GM21423 (cell line): ENCODE data around the gene ANO7.

Source experiments
- ATAC-seq: cut with Tn5 transposase; IDR thresholded peaks from one replicate; pipeline ENCODE4 v1.9.1; 2021; ENCODE audit warnings: mild to moderate bottlenecking, moderate library complexity; ENCODE audit not compliant: unreplicated experiment

Gene ANO7

DNA sequence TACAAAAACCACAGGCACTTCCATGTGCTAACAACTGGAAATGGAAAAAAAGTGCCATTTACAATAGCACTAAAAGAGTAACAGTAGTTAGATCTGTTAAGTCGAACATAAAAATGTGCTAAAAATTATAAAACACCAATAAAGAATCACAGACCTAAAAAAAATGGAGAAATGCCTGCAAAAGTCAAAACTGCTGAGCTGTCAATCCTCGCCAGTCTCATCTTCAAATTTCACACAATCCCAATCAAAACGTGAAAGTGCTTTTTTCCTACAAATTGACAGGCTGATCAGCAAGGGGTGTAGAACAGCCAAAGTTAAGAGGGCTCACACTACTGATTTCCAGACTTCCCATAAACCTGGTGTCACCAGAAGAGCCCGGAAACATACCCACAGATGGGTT lies 53.2 kb downstream of the ANO7 start:
- ATAC-seq, result no peak

DNA sequence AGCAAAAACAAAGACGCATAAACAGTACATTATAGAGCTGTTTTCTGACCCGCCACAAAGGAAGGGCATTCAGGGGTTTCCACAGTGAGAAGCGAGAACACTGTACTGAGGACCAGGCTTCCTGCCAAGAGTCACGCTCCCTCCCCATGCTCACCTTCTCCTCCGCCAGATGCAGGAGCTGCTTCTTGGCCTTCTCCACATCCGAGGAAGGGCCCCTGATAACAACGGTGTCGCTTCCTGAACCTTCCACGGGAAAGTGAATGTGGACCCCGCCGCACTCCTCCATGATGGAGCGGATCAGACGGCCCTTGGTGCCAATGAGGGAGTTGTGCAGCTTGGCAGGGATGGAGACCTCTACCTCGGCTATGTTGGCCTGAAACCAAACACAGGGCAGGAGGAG lies 53.8 kb downstream of the ANO7 start:
- no peak for ATAC-seq

DNA sequence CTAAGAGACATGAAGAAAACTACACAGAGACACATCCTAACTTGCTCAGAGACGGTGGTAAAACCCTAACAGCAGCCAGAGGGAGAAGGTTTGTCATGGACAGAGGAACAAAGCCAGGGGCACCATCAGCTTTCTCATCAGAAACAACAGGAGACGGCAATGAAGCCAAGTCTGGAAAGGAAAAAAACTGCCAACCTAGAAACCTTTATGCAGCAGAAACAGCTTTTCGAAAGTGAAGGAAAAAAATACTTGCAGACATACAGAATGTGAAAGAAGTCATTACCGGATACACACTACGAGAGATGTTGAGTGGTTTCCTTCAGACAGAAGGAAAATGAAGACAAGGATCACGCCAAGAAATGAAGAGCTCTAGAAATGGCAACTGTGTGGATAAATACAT lies 55.9 kb downstream of the ANO7 start:
- no peak for ATAC-seq

DNA sequence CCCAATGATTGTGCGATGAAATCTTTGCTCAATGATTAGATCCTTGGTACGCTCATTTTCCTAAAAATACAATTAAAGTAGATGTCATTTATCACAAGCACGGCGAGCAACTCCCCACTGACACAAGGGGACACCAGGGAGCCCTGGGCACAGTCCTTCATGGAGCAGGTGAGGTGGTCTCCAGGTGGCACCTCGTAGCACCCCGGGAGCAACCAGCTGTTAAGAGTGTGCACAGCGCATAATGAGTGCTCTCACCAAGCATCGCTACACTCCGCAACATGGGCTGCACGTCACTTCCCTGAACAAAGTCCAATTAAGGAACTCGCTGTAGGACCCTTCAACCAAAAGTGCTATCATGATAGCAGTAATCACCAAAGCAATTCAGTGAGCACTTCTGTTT lies 59.8 kb downstream of the ANO7 start:
- no peak for ATAC-seq

DNA sequence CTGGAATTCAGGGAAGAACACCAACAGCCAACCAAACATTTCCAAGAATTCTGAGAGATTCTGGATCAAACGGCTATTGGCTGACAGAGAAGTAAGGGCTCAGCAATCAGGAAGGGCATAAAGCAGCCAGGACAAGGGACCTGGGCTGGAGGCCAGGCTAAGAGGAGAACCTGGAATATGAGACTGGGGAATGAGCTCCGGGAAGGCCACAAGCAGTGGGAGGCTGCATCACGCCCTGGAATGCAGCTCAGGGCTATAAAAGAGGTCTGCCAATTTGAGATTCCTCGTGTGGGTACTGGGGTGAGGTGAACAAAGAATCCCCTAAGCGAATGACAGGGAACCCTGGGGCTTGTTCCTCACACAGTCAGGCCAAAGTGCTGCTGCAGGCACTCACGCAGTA lies 60.4 kb downstream of the ANO7 start:
- no peak for ATAC-seq

DNA sequence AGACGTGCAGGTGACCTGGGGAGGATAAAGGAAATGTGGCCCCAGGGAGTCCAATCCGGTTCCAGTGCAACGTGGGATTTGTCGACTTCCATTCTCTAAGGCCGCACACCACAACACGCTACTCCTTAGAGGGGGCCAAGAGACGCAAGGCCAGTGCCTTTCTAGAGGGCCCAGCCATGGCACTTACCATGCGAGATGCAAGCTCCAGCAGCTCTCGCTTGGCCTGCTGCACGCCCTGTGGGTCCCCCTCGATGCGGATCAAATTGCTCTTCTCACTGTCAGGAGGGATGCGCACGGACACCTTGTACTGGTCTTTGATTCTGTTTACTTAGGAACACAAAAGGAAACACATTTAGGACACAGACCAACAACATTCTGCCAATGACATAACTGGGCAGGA lies 61.2 kb downstream of the ANO7 start:
- ATAC-seq, result no peak

DNA sequence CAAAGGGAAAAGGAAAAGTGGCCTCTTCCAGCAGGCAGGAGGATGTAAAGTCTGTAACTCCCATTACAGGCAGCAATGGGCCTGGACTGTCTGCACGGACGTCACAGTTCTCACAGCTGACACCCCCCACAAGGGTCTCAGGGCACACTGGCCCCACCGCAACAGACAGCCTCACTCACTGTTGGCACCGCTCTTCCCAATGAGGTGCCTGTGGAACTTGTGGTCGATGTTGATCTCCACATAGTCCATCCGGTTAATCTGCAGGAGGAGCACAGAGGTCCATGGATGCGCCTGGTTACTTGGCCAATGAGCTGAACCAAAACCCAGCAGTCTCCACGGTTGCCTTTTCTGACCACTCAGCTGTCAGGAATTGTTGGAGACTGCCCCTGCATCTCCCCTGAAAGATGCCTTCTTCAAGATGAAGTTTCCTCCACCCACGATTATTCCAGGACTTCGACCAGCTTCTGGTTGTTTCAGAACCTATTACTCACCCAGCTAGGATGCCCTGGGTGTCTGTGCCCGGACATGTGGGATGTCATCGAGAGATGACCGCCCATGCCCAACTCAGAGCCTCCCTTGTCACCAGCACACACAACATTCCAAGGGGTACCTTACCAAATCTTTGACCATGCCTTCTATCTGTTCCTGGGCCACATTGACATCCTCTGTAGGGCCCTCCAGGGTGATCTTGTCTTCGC lies 64.5 kb downstream of the ANO7 start:
- ATAC-seq, result no peak

DNA sequence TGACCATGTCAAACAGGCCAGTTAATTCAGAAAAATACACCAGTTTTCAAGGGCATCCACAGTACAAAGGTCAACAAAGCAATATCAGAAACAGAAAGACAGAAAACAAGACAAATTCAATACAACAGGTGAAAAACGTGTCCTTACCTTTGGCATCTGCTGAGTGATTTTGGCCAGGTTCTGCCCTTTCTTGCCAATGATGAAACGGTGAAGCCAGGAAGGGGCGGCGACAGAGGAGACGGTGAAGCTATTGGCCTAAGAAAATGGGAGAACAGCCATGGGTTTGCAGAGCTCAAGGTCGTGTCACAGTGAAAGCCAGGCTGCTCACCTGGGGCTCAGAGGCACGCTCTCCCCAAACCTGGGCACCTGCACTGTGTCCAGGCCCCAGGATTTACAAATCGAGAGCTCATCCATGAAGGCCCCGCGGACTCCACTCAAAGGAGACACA lies 66.5 kb downstream of the ANO7 start:
- no peak for ATAC-seq

DNA sequence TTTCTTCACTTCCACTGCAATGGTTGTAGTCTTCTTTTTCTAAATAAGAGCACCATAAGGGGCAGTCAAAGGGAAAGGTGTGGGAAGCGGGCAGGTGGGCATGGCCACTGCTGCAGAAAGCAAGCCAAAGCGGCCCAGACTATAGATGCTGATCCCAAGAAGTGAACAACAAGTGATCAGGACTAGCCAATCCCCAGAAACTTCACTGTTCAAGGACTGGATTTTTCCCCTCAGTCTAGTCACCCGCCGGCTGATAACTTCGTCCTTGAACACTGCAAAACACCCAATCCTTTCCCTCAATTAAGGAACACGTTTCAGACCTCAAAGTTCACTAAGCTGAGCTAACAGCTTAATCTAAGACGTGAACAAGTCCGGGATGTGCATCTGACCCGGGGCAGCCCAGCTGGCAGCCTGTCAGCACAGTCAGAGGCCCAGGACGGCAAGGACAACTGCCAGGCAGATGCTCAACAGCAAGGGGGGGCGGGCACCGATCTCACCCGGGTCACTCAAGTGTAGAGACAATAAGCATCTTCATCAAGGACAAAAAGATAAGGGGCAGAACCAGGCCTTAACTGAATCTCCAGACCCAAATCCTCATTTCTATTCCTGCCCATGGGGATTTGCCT lies 67.2 kb downstream of the ANO7 start:
- ATAC-seq, result no peak

DNA sequence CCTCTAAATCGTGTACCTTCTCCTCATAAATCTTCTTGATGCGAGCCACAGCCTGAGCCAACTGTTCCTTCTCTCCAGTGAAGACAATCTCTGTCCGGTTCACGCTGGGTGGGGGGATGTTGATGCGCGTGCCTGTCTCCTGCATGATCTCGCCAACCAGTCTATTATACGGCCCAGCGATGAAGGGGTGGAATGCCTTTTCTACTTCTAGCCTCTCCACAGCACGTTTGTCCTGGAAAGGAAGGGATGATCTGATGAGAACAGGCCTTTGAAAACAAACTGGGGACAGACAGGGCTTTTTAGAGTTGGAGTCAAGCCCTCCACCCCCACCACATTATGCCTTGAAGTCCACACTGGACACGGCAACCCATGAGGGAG lies 67.7 kb downstream of the ANO7 start:
- no peak for ATAC-seq

DNA sequence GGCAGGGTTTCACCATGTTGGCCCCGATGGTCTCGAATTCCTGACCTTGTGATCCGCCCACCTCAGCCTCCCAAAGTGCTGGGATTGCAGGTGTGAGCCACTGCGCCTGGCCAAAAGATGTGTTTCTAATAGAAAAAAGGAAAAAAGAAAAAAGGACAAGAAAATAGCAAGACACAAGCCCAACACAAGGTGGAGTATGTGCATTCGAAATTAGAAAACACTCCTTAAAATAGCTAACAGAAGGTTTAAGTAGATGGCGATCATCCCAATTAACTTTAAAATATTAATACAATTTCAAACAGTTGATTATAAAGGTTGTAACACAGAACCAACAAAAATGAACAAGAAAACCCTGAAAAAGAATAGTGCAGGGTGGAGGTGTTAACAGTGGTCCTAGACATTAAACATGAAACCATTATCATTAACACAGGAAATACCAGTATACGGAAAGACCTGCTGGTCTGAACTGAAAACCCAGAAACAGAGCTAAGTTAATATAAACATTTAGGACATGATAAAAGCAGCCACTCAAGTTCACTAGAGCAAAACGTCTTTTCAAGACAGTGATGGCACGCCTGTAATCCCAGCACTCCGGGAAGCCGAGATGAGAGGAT lies 69.0 kb downstream of the ANO7 start:
- ATAC-seq, result no peak

DNA sequence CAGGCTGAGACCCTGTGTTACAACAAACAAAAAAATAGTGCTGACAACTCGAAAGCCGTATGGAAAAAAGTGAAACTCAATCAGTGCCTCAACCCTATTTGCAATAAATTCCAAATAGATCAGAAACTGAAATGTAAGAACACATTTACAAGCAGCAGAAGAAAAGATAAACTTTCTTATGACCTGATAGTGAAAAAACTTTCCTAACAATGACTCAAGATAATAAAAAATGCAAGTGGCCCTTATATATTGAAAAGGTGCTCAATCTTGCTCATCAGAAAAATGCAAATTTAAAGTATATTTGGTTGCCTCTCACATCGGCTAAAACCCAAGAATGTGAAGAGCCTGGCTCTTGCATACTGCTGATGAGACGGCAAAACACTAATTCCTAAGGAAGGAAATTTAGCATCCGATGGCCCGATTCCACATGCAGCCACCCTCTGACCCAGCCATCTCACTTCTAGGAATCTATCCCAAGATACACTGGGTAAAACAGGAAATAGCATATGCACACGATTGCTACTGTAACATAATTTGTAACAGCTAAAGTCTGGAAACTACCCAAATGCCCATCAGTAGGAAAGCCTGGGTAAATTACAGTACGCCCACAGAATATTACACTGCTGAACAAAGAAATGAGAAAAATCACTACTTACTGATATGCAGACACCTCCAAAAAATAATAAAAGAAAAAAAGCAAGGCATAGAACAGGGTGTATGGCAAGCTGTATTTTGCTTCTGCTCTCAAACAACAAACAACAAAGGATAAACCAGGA lies 70.2 kb downstream of the ANO7 start:
- ATAC-seq, result no peak

DNA sequence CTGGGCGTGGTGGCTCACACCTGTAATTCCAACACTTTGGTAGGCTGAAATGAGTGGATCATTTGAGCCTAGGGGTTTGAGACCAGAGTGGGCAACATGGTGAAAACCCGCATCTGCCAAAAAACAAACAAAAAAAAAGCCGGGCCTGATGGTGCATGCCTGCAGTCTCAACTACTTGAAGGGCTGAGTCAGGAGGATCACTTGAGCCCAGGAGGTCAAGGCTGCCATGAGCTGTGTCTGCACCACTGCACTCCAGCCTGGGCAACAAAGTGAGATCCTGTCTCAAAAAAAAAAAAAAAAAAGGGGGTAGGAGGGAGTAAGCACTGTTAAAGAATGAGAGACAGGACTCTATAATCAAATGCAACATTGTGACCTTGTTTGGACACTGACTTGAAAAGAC lies 72.4 kb downstream of the ANO7 start:
- ATAC-seq, result no peak

DNA sequence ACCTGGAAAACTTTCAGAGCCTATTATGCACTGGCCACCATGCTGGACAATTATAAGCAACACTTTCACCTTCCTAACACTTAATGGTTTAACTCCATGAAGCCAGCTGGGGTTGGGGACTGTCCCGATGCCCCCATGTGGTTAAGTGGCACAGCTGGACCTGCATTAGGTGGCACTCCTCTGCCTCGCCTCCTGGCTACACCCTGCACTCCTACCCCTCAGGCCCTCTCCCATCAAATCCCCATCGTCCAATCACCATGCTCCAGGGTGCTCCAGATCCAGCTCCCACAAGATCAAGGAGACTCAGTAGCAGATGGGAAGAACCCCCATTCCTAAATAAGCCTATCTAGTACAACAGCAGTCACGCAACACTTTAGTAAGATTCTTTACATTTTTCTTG lies 73.2 kb downstream of the ANO7 start:
- no peak for ATAC-seq

DNA sequence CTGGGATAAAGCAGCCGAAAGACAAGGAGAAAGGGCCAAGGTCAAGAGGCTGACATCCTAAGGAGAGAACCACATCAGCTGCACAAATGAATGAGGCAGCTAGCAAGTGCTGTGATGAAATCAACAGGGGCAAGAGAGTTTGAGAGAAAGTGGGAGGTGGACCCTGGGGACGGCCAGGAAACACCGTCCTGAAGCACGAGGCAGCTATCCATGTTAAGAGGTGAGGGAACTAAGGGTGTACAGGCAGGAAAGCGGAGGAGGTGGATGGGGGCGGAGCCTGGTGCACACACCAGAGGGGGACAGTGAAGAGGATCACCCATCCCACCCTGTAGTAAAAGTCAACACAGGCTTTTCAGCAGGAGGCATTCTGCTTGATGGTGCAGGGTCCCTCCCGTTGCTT lies 74.6 kb downstream of the ANO7 start:
- no peak for ATAC-seq

DNA sequence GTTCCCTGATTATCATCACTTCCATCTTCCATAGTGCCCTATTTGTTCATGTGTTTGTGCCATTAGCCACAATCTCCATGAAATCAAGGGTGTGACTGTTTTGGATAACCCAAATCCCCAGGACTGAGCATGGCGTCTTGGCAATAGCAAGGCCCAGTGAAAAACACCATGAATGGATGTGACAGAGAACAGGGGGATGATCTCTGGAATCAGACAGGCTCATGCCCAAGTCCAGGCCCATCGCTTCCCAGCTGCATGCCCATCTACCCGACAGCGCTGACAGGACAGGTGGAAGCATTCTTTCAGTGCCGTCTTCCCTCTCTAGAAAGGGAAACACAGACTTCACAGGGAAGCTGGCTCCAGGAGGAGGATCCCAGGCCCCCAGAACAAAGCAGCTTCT lies 77.0 kb downstream of the ANO7 start:
- ATAC-seq, result no peak

DNA sequence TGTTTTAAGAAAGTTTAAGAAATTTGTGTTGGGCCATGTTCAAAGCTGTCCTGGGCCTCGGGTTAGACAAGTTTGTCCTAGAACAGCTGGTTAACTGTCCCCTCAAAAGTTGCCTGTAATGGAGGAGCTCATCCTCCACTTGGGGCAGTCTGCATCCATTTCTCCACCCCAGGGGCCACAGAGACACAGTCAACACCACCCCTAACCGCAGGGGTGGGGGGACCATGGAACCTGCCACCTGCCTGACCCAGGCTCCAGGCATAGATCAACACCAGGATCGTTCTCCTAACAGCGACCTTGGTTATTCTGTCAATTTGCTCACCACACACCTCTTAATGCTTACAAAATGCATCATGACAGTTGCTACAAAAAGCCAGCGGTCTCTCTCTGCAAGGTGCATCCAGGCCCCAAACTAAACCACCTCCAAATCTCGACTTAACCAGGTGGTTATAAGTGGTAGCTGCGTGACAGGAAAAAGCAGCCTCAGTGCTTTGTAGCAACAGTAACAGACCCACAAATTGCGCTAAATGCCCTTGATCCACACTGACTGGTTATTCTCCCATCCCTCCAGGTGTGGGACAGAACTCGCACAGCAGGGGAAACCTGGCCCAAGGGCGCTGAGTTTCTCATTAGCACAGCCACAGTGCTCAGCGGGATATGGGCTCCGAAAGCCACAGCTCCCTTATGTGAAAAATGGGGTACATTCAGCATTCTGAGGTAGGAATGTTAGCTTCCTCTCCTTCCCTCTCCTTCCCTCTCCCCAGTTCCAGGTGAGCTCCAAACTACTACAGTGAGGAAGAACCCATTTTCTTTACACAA lies 79.0 kb downstream of the ANO7 start:
- ATAC-seq, result no peak

DNA sequence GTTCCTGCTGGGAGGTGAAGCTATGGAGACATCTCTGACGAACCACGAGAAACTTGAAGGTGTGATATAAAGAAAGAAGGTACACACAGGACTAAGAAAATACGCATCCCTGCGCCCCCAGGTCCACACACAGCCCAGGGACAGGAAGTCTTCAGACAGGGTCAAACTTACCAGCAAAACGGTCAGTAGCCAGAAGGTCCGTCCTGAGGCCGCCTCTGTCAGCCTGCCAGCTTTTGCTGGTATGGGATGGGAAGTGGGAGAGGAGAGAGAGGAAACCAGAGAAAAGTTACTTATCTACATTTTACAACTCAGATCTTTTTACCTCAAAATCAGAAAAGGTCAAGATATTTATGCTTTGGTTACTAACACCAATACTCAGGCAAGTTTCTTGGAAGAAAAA lies 79.8 kb downstream of the ANO7 start:
- ATAC-seq, result no peak

DNA sequence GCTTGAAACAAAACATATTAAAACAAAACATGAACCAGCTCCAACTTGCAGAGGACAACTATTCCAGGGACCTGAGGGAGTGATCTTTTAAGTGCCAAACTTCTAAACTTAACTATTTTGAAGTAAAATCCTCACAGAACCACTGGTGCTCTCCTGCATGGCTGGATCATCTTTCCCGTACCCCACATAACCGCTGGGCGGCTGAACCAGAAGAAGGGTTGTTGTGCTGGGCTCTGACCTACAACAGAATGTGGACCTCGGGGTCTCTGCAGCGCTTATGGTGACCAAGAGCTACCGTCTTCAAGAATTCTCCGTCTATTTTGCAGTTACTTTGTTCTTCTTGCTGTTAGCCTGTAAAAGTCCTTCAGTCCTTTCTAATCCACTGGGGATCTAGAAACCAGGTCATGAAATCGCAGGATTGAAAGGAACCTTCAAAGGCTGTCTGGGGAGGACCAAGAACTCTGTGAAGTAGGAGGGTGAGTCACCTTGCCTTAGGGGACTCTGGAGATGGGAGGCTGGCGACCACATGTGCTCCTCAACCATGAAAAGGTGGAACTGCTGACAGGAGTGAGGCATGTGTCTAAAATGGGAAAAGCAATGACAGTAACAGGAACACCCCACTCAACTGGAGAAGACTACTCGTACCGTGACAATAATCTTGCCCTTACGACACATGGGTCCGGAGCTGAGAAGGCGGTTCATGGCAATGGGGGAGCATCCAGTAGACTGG lies 80.4 kb downstream of the ANO7 start:
- ATAC-seq, result no peak
